Hepatocyte (in vitro differentiated cells): Measurements from ENCODE around the gene PTPRE.

Source experiments
- CTCF ChIP-seq: fragments of 200-600 bp; sonication (generic); IDR thresholded peaks from 2 replicates; pipeline ENCODE4 v1.5.1; 2016; ENCODE audit warnings: antibody characterized with exemption, mild to moderate bottlenecking; ENCODE audit not compliant: poor library complexity
- EZH2 ChIP-seq: fragments of 200-600 bp; sonication (generic); IDR thresholded peaks from 2 replicates; pipeline ENCODE4 v1.6.1; 2016; ENCODE audit warnings: antibody characterized with exemption, mild to moderate bottlenecking, borderline replicate concordance

GRCh38 chr10:128046953-128047290 is 140.0 kb downstream of the PTPRE start:
- no peak for TF ChIP-seq CTCF
- TF ChIP-seq EZH2, result no peak
